ENCODE measurements around the gene EDEM2. TPM values are rescaled to one million over a fixed set of nuclear protein-coding genes. Genes with fewer than 3 reads are reported as not detected.
A peak's percentile ranks its signal among the peaks of the same experiment; 100 is the strongest.
"Not testable (repeated sequence)": the region's sequence is repeated elsewhere in the genome, so short reads cannot be mapped to it uniquely, and the experiment has no call there.

Gene EDEM2, protein sequence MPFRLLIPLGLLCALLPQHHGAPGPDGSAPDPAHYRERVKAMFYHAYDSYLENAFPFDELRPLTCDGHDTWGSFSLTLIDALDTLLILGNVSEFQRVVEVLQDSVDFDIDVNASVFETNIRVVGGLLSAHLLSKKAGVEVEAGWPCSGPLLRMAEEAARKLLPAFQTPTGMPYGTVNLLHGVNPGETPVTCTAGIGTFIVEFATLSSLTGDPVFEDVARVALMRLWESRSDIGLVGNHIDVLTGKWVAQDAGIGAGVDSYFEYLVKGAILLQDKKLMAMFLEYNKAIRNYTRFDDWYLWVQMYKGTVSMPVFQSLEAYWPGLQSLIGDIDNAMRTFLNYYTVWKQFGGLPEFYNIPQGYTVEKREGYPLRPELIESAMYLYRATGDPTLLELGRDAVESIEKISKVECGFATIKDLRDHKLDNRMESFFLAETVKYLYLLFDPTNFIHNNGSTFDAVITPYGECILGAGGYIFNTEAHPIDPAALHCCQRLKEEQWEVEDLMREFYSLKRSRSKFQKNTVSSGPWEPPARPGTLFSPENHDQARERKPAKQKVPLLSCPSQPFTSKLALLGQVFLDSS
- polyA plus RNA-seq (2012; ENCODE audit: insufficient read depth, insufficient read length): 21.2 TPM

DNA sequence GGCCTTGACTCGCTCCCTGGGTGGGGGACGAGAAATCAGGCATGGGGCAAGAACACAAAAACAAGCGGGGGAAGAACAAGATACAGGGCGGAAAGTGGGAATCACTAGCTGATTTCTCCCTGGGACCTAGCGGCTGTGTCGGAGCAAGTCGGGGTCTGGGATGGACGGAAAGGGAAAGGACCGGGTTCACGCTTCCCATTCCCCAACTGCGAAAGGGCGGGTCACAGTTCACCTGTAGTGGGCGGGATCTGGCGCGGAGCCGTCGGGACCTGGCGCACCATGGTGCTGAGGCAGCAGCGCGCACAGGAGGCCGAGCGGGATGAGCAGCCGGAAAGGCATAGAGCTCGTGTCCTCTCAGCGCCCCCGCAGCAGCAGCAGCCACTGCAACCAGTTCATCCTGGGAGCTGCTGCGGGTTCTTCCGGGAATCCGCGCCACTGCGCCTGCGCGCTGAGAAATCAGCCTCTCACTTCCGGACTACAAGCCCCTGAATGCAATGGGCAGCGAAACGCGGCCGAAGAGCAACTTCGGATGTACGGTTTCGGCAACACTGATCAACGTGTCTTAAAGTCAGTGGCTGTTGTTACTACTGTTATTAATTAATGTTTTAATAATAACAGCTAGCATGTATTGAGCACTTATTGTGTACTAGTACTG lies at the start of gene EDEM2:
Gene EDEM2 (minus strand): TSS at position 417 of the 655 bp plus-strand sequence. CDS start 78 bp downstream, at position 339.
- H3K4me3 ChIP-seq (ENCODE audit: low read length): peak within 1 kb of the TSS; percentile 97
- DNase-seq (ENCODE audit: low read depth, low spot score): peak; percentile 90

DNA sequence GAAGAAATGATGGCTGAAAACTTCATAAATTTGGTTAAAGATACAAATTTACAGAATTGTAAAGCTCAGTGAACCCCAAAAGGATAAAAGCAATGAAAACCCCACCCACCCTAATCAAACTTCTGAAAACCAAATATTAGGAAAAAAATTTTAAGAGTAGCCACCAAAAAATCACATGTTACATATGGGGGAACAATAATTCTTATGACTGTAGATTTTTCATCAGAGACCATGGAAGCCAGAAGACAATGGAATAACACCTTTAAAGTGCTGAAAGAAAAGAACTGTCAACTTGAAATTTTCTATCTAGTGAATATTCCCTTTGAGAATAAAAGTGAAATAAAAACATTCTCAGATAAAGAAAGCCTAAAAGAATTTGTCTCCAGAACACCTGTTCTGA lies 49.2 kb upstream of the EDEM2 start:
- no peak overlapping the region for H3K4me3 ChIP-seq (ENCODE audit: low read length)
- DNase-seq (ENCODE audit: low read depth, low spot score): no peak

DNA sequence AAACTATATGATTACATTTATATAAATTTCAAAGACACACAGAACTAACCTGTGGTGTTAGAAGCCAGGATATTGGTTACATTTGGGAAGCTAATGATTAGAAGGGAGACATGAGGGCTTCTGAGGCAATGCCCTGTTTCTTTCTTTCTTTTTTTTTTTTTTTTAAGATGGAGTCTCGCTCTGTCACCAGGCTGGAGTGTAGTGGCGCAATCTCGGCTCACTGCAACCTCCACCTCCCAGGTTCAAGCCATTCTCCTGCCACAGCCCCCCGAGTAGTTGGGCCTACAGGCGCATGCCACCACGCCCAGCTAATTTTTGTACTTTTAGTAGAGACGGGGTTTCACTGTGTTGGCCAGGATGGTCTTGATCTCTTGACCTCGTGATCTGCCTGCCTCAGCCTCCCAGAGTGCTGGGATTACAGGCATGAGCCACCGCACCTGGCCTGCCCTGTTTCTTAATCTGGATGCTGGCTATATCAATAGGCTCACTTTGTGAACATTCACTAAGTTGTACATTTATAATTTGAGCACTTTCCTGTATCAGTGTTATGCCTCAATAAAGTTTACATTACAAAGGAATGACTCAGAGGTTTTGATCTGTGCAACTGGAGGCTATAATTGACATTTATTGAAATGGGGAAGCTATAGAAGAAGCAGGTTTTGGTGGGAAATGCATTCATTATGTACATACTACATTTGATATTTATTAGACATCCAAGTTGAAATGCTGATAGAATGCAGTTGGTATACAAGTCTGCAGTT lies 46.1 kb upstream of the EDEM2 start:
- DNase-seq (ENCODE audit: low read depth, low spot score); H3K4me3 ChIP-seq (ENCODE audit: low read length): not testable (repeated sequence)

DNA sequence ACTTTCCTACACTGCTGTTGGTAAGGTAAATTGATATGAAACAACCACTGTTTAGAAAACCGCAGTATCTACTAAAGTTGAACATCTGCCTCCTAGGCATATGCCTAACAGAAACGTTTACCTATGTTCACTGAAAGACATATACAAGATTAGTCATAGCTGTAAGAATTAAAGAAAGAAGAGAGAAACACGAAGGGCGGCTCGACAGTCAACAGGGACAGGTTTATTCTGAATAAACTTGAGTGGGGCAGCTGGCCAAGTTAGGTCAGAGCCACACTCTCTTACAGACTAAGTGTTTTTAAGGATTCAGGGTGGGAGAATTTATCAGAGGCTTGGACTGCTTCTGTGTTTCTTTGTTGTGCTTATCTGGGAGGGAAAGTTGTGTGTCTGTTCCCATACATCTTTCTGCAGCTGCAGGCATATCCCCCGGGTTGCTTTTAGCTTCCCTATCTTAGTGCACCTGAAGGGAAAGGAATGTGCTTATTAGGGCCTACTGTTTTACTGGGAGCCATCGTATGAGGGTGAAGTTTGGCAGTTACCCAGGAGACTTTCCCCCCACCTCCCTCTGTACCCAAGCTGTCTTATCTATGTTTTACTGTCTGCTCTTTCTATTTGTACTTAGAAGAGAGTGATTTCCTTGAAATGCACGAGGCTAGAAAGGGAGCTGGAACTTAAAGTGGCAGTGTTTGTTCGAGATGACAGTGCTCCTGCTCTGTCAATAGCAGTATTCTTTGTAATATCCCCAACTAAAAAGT lies 45.2 kb upstream of the EDEM2 start:
- no peak overlapping the region for H3K4me3 ChIP-seq (ENCODE audit: low read length)
- DNase-seq (ENCODE audit: low read depth, low spot score): no peak

DNA sequence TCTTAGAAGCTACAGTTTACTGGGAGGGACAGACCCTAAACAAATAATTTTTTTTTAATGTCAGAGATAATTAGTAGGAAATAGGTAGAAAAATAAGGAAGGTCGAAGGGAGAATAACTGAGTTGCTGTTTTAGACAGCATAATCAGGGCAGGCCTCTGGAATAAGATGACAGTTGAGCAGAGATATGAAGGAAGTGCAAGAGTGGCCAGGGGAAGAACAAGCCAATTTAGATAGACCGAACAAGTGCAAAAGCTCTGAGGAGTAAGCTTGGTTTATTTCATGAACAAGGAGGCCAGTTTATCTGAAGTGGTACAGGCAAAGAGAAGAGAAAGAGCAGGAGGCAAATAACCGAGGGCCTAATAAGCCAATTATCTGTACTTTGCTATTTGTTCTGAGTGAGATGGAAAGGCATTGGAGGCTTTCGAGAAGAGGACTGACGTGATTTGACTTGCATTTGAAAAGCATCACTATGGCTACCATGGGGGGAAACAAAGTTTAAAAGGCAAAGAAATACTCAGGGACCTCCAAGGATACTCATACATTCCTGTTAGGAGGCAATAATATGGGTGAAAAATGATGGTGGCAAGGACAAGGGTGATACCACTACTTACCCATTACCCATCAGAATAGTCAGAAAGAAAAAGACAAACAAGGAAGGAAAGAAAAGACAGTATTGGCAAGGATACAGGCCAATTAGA lies 44.4 kb upstream of the EDEM2 start:
- H3K4me3 ChIP-seq (ENCODE audit: low read length): no peak overlapping the region
- DNase-seq (ENCODE audit: low read depth, low spot score): no peak

DNA sequence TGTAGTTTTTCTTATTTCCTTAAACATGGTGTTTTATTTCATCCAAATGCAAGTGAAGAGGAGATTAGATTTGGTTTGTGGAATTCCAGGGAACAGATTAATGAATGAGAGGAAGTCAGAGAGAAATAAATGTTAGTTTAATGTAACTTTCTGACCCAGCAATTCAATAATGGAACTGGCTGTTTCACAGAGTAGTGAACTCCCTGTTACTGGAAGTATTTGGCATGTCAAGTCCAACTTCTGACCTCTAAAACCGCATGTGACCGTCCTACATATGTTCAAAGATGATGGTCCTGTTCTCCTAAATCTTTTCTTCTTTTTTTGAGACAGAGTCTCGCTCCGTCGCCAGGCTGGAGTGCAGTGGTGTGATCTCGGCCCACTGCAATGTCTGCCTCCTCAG lies 43.4 kb upstream of the EDEM2 start:
- no peak overlapping the region for H3K4me3 ChIP-seq (ENCODE audit: low read length)
- DNase-seq (ENCODE audit: low read depth, low spot score): no peak

DNA sequence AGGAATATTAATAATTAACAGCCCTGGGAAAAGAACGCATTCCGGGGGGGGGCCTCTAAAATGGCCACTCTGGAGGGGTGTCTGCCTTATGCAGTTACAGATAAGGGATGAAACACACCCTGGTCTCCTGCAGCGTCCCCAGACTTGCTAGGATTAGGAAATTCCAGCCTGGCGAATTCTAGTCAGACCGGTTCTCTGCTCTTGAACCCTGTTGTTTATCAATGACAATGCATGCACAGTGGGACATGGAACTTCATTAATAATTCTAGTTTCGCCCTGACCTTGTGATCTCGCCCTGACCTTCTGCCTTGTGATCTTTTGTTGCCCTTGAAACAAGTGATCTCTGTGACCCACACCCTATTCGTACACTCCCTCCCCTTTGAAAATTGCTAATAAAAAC lies 42.1 kb upstream of the EDEM2 start:
- DNase-seq (ENCODE audit: low read depth, low spot score); H3K4me3 ChIP-seq (ENCODE audit: low read length): not testable (repeated sequence)

DNA sequence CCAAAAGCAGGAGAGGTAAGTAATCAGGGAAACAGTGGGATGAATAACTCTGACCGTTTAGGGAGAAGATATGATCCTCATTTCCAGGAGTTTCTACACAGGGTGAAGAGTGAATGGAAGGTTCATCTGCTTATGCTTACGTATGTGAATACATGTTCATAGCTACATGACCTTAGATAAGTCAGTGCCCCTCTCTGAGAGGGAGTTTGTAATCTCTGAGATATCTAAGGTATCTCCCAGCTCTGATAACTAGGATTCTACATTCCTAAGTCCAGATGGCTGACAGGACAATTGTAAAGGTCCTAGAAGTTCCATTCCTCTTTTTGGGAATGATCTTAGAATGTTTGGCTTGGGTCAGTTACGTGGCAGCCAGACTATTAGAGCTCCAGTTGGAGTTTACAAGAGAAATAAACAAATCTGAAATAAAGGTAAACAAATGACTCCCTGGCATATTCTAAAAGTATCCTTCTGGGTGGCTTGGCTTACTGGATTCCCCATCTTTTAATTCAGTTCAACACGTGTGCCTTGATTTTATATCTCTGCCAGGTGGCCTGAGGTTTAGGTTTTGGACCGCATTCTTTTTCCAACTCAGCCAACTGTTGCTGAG lies 40.6 kb upstream of the EDEM2 start:
- no peak for DNase-seq (ENCODE audit: low read depth, low spot score)
- H3K4me3 ChIP-seq (ENCODE audit: low read length): no peak overlapping the region

DNA sequence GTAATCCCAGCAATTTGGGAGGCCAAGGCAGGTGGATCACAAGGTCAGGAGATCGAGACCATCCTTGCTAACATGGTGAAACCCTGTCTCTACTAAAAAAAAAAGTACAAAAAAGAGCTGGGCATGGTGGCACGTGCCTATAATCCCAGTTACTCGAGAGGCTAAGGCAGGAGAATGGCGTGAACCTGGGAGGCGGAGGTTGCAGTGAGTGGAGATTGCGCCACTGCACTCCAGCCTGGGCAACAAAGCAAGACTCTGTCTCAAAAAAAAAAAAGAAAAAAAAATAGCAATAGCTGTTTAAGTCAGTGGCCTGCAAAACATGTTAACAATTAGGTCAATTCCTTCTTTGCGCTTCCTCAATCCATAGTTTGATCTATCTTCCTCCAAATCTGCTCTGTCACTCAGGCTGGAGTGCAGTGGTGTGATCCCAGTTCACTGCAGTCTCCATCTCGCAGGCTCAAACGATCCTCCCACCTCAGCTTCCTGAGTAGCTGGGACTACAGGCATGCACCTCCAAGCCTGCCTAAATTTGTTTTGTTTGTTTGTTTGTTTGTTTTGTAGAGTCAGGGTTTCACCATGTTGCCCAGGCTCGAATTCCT lies 39.7 kb upstream of the EDEM2 start:
- not testable (repeated sequence) for DNase-seq (ENCODE audit: low read depth, low spot score); H3K4me3 ChIP-seq (ENCODE audit: low read length)

DNA sequence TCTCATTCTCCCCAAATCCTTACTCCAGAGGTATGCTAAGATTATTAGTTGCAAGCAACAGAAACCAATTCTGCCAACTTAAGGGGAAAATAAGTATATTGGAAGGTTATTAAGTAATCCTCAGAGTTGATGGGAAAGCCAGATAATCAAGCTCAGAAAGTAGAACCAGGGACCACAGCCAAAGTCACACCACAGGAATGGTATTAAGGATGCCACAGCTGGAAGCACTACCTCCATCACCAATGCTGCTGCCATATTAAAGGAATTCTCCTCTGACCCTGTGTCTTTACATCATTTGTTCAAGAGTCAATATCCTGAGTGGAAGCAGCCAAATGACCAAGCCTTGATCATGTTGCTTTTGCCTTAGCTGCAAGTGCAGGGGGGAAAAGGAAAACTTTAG lies 34.6 kb upstream of the EDEM2 start:
- H3K4me3 ChIP-seq (ENCODE audit: low read length): no peak overlapping the region
- no peak for DNase-seq (ENCODE audit: low read depth, low spot score)

DNA sequence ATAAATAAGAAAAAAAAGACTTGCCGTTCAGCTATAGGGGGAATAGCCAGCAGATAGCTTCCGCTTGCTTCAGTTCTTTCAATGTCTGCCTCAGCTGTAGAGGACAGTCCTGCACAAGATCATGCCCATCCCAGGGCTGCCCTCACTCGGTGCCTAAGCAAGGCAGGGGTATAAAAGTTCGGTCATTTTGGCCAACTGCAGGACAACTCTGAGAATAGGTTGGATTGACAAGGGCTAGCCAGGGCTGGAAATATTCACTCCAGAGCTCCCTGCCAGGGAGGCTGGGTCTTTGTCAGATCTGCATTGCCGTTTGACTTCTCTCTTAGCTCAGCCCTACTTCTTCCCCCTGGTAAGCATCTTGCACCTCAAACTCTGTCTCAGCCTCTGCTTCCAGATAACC lies 33.1 kb upstream of the EDEM2 start:
- no peak overlapping the region for H3K4me3 ChIP-seq (ENCODE audit: low read length)
- DNase-seq (ENCODE audit: low read depth, low spot score): no peak

DNA sequence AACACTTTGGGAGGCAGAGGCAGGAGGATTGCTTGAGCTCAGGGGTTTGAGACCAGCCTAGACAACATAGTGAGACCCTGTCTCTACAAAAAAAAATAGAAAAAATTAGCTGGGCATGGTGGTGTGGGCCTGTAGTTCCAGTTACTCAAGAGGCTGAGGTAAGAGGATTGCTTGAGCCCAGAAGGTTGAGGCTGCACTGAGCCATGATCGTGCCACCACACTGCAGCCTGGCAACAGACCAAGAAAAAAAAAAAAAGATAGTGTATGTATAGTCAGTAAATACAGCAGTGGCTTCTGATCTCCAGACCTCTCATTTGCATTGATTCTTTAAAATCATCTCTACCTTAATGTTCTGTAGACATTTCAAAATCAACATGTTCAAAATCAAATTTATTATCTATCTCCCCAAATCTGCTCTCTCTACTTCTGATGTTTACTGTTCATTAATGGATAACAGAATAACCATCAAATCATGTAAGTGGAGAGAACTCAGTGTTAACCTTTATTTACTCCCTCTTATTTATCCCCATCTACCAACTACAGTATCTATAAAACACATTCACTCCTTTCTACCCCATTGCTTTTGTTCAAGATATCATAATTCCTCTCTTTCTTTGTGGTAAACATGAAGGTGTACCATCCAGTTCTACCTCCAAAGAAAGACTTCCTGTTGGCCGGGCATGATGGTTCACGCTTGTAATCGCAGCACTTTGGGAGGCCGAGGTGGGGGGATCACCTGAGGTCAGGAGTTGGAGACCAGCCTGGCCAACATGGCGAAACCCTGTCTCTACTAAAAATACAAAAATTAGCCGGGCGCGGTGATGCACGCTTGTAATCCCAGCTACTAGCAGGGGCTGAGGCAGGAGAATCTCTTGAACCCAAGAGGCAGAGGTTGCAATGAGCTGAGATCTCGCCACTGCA lies 32.4 kb upstream of the EDEM2 start:
- DNase-seq (ENCODE audit: low read depth, low spot score): no peak
- no peak overlapping the region for H3K4me3 ChIP-seq (ENCODE audit: low read length)

DNA sequence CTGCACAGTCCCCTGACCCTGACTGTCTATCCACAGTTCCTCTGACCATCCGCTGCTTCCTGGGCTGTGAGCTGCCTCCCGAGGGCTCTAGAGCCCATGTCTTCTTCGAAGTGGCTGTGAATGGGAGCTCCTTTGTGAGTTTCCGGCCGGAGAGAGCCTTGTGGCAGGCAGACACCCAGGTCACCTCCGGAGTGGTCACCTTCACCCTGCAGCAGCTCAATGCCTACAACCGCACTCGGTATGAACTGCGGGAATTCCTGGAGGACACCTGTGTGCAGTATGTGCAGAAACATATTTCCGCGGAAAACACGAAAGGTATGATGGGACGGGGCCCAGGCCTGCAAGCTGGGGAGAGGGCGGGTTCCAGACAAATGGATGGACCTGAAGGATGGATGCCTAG lies 29.0 kb upstream of the EDEM2 start:
- no peak overlapping the region for H3K4me3 ChIP-seq (ENCODE audit: low read length)
- no peak for DNase-seq (ENCODE audit: low read depth, low spot score)

DNA sequence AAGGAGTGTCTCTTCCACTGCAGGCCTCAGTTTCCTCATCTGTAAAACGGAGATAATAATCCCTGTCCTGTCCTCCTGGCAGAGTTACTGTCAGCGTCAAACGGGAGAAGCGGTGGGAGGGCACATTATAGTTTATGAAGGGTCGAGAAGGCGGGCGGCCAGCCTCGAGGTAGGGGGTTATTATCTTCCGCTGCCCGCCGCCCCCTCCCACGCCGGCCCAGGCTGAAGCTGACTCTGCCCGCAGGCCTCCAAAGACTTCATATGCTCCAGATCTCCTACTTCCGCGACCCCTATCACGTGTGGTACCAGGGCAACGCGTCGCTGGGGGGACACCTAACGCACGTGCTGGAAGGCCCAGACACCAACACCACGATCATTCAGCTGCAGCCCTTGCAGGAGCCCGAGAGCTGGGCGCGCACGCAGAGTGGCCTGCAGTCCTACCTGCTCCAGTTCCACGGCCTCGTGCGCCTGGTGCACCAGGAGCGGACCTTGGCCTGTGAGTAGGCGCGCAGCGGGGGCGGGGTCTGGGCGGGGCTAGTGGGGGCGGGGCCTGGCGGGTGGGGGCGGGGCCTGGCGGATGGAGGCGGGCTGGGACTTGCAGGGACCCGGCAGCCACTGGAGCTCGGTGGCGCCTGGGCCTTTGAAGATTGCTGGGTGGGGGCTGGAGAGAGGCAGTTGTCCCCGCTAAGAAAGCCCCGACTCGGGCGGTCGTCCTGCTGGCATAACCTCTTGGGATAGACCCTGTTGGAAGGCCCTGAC lies 27.5 kb upstream of the EDEM2 start:
- H3K4me3 ChIP-seq (ENCODE audit: low read length): no peak overlapping the region
- DNase-seq (ENCODE audit: low read depth, low spot score): no peak

DNA sequence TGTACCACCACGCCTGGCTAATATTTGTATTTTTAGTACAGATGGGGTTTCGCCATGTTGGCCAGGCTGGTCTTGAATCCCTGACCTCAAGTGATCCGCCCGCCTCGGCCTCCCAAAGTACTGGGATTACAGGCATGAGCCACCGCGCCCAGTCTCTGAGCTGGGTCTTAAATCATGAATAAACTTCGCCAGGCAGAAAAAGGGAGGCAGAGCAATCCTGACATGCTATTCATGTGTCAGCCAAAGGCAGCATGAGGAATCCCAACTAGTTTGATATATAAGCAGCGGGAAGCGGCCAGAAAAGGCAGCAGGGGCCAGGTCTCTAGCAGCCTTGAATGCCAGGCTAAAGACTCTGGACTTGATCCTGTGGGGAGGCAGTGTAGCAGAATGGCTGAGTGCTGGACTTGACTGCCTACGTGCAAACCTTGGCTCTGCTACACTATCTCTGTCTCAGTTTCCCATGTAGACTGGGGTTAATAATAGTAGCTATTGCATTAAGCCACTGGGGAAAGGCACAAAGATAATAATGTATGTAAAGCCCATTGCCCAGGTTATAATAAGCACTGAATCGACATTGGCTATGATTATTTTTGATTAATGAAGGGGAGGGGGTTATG lies 26.5 kb upstream of the EDEM2 start:
- no peak for DNase-seq (ENCODE audit: low read depth, low spot score)

DNA sequence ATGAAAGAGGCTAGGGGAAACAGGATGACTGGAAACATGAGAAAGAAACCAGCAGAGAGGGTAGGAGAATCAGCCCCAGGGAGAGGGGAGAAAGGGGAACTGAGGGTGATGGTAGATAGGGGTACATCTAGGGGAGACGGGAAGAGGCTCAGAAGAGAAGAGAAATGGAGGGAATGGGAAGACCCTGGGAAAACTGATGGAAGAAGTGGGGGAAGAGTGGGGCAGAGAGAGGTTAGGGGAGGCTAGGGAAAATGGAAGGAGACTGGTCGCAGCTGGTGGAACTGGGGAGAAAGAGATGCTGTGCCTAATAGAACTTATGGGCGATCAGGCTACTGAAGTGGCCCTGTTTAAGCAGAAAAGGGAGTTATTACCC lies 25.3 kb upstream of the EDEM2 start:
- no peak for DNase-seq (ENCODE audit: low read depth, low spot score)
- H3K4me3 ChIP-seq (ENCODE audit: low read length): no peak overlapping the region

More for the DNA sequence above, 26.5 kb upstream of the EDEM2 start:
- H3K4me3 ChIP-seq (ENCODE audit: low read length): no peak overlapping the region
